Stimulated activated naive CD8-positive, alpha-beta T cell treated with anti-CD3 and anti-CD28 coated beads, Interleukin-15, amount 100 ng/mL, for 72 hours (primary cell): ENCODE data around the gene TCHP.

Experiments
- ATAC-seq: fragments of 150-1000 bp; cut with Tn5 transposase; 2 replicates; pipeline ENCODE4 v1.10.0; 2021; ENCODE audit warnings: mild to moderate bottlenecking, moderate library complexity
- DNase-seq, 2 donors: peaks; one replicate each; pipeline ENCODE4 v3.0.0; 2021 to 2022
- H3K27ac Mint-ChIP-seq, 2 donors: one replicate each; pipeline ENCODE4 v1.8.0; 2022; ENCODE audit warnings: mild to moderate bottlenecking in 2 of 2, mixed read lengths in 2 of 2, moderate library complexity in 2 of 2
- H3K27me3 Mint-ChIP-seq: one replicate; pipeline ENCODE4 v1.8.0; 2022; ENCODE audit warnings: mixed read lengths
- H3K4me1 Mint-ChIP-seq: one replicate; pipeline ENCODE4 v1.8.0; 2022; ENCODE audit warnings: mild to moderate bottlenecking, mixed read lengths
- H3K4me3 Mint-ChIP-seq, 2 donors: one replicate each; pipeline ENCODE4 v1.8.0; 2022; ENCODE audit warnings: mild to moderate bottlenecking in 2 of 2, mixed read lengths in 2 of 2, moderate library complexity in 1 of 2
- H3K9me3 Mint-ChIP-seq, 2 donors: one replicate each; pipeline ENCODE4 v1.8.0; 2022; ENCODE audit warnings: mixed read lengths in 2 of 2

The TCHP gene

DNA sequence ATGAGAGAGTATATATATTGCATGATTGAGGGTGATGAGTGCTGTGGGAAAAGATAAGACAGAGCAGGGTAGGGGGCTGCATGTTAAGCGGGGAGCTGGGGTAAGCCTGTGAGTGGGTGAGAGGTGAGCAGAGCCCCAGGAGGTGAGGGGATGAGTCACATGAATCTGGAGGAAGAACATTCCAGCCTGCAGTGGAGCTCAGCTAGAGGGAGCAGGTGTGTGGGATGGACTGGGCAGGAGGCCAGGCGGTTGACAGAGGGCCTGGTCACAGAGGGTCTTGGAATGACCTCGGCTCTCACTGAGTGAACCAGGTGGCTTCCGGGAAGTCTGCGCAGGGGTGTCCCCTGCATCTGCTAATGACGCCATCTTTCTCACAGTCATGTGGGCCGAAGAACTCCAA lies 51.7 kb downstream of the TCHP start:
- Mint-ChIP-seq H3K27me3 (no peaks in the 10 kb centered on the region), H3K9me3 (no peaks in the 10 kb centered on the region), H3K4me1 (peaks cover 41% of the 10 kb centered on the region), H3K27ac (peak overlapping the region; percentile 23 to 31), H3K4me3 (no peak overlapping the region)
- ATAC-seq (no peak), DNase-seq (no peak)

DNA sequence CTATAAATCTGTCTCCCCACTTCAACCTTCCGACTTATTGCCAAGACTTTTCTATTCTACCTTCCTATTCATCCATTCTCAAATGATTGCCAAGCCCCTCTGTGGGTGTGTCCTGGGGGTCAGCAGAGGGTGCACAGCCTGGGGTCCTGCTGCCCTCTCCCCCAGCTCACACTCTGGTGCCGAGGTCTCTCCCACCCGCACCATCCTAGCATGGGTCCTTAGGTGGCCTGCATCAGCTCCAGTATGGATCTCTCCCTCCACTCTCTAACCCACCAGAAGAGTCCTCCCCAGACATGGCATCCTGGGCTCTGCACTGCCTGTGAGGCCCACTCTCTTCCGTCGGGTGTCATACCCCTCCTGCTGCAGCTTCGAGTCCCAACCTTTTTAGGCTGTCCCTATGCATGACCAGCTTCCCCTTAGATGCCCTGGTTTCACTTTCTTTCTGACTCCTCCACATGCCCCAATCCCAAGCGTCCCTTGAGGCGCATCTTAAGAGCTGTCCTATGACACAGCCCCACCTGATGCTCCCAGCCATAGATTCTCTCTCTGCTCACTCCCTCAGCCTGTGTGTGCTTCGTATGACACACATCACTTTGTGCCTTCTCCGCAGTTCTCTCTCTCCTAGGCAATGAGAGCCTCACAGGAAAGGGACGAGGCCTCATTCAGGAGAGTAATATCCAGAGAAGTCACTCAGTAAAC lies 52.2 kb downstream of the TCHP start:
- Mint-ChIP-seq H3K4me1 (peaks cover 36% of the 10 kb centered on the region), H3K9me3 (no peaks in the 10 kb centered on the region), H3K4me3 (no peak overlapping the region), H3K27me3 (no peaks in the 10 kb centered on the region), H3K27ac (peak overlapping the region; percentile 2 to 31)
- DNase-seq (peak in 1 of 2 donors; percentile 3), ATAC-seq (peak; percentile 23)

DNA sequence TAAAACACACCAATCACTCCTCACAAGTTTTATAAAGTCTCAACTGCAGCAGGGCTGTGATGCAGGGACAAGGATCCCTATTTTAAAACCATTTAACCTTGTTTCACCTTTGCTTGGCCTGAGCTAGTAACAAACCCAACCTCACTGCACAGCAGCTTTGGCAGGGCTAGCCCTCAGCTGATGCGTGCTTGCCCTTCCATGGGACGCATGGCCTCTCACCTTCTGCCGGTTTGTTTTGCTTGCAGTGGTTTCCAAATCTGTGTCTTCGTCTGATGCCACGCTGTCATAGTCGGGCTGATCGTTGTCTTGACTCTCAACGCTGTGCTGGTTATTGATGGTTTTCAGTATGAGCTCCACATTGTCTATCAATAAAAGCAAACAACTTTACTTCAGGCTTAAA lies 52.8 kb downstream of the TCHP start:
- ATAC-seq (no peak), DNase-seq (no peak)
- Mint-ChIP-seq H3K27me3 (no peaks in the 10 kb centered on the region), H3K4me3 (no peak overlapping the region), H3K9me3 (no peaks in the 10 kb centered on the region), H3K27ac (peak overlapping the region in 1 of 2 donors; percentile 36), H3K4me1 (peaks cover 30% of the 10 kb centered on the region)

DNA sequence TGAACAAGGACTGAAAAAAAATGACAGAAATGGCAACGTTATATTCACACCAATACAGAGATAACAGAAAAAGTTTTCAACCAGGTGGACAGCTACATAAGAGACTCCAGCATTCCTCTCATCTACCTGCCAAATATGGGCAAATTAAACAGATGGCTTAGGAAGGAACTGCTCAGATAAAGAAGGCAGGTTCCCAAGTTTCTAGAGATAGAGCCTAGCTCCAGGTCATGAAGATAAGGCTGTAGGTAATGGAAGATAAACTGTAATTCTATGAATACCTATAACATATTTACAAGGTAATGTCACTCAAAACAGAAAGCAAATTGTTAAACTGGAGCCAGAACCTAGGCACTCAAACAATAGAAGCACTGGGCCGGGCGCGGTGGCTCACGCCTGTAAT lies 53.6 kb downstream of the TCHP start:
- H3K9me3 Mint-ChIP-seq: no peaks in the 10 kb centered on the region
- no peak overlapping the region for H3K4me3 Mint-ChIP-seq
- peak overlapping the region; percentile 11 to 71 for H3K27ac Mint-ChIP-seq

DNA sequence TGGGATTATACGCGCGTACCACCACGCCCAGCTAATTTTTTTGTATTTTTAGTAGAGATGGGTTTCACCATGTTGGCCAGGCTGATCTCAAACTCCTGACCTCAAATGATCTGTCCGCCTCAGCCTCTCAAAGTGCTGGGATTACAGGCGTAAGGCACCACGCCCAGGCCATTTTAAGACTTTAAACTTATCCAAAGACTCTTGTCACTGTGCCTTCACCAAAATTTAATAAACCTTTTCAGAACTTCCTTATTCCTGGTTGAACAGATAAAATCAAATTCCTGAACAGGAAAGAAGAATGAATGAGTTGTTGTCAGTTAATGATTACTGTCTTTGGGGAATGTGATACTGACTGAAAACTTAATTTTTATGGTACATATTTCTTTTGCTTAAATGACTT lies 58.3 kb downstream of the TCHP start:
- DNase-seq (no peak), ATAC-seq (no peak)
- Mint-ChIP-seq H3K27me3 (no peaks in the 10 kb centered on the region), H3K9me3 (no peaks in the 10 kb centered on the region), H3K4me1 (peaks cover 11% of the 10 kb centered on the region), H3K4me3 (no peak overlapping the region), H3K27ac (no peak overlapping the region)

More for the DNA sequence above, 53.6 kb downstream of the TCHP start:
- H3K27me3 Mint-ChIP-seq: no peaks in the 10 kb centered on the region
- H3K4me1 Mint-ChIP-seq: peaks cover 22% of the 10 kb centered on the region
- DNase-seq (no peak), ATAC-seq (no peak)

DNA sequence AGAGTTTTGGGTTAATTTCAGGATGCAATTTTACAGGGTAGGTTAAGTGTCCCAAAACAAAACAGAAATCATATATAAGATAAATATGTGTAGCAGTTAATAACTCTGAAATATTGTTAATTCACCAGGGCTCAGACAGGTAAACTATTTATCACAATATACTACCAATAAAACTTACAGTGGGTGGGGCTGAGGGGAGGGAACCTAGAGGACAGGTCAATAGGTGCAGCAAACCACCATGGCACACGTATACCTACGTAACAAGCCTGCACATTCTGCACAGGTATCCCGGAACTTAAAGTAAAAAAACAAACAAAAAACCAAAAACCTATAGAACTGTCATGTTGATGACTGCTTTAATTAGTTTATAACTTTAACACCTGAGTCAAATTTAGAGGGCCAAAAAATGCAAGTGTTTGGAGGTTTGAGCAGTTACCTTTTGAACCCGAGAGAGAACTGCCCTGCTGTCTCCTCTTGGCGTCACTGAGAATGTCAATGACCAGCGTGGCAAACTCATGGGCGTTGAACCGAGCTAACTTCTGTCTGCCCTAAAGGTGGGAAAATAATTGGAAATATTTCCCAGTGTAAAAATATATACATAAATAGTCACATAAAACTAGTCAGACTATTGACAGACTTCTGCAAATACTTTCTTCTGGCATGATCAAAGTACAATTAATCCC lies 59.5 kb downstream of the TCHP start:
- Mint-ChIP-seq H3K27me3 (no peaks in the 10 kb centered on the region), H3K4me1 (peaks cover 8% of the 10 kb centered on the region), H3K4me3 (no peak overlapping the region), H3K27ac (peak overlapping the region in 1 of 2 donors; percentile 25), H3K9me3 (no peaks in the 10 kb centered on the region)
- ATAC-seq (no peak), DNase-seq (no peak)

DNA sequence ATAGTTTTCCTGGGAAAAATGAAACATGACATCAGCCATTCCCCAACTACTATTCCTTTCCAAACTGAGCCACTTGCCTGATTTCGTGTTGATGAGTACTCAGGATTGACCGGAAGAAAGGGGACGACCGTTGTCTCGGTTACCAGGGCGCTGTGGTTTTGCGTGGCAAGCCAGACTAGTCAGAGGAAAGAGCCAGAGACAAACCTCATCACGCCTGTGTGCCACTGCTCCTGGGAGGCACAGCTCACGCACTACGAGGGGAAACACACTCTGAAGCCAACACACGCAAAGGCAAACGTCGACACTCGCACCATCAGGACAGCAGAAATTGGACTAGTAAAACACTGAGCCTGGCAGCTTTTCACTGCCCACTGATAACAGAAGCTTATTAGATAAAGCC lies 61.1 kb downstream of the TCHP start:
- DNase-seq: no peak
- peaks cover 8% of the 10 kb centered on the region for H3K4me1 Mint-ChIP-seq
- ATAC-seq: no peak
- H3K27ac Mint-ChIP-seq: no peak overlapping the region
- H3K4me3 Mint-ChIP-seq: no peak overlapping the region
- H3K27me3 Mint-ChIP-seq: no peaks in the 10 kb centered on the region
- no peaks in the 10 kb centered on the region for H3K9me3 Mint-ChIP-seq

DNA sequence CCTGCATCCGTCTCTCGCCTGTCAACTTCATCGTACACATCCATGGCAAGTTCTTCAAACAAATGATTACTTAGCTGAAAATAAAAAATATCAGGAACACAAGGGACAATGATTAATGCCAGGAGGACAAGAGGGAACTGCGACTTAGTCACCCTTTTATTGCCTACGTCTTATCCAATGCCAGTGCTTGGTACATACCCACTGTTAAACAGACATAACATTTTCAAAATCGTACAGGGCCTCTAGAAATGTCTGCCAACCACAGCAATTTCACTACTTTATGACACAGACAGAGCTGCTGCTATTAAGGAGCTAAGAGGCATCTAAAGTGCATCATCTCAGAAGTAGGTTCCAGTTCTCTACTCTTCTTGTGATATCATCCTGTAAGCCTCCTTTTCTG lies 61.5 kb downstream of the TCHP start:
- no peaks in the 10 kb centered on the region for H3K27me3 Mint-ChIP-seq
- DNase-seq (no peak), ATAC-seq (no peak)
- H3K4me3 Mint-ChIP-seq: no peak overlapping the region
- H3K27ac Mint-ChIP-seq: no peak overlapping the region
- no peaks in the 10 kb centered on the region for H3K9me3 Mint-ChIP-seq
- H3K4me1 Mint-ChIP-seq: peaks cover 8% of the 10 kb centered on the region

DNA sequence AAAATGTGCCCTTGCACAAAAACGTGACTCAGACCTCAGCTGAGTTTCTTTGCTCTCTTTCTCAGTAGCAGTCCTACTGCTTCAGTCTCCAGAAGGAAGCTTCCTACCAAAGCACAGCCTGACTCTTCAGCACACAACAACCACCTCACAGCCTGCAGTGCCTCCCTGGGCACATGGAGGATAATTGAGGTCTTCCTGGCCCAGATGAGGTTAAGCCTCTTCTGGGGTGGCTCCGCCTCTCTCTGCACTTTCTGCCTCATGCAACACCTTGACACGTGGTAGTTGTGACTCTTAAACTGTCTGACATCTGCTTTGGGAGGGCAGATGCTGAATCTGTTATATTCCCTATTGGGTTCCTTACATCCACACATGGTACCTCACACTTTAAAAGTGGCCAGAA lies 62.3 kb downstream of the TCHP start:
- Mint-ChIP-seq H3K4me3 (no peak overlapping the region), H3K27me3 (no peaks in the 10 kb centered on the region), H3K9me3 (no peaks in the 10 kb centered on the region), H3K4me1 (peaks cover 8% of the 10 kb centered on the region), H3K27ac (no peak overlapping the region)
- DNase-seq: no peak
- no peak for ATAC-seq

DNA sequence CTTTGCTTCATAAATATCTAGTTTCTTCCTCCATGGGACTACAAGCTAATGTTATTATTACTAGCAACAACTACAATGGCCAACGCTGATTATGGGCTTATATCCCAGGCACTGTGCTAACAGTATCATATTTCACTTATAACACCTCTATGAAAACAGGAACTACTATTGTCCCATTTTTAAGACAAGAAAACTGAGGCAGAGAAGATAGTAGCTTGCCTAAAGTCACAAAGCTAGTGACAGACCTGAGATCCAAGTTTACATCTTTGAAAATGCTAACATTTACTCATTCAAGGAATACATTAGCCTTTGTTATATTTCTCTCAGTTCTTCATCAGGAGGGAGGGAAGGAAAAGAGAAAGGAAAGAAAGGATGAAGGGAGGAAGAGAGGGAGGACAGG lies 63.3 kb downstream of the TCHP start:
- ATAC-seq (no peak), DNase-seq (no peak)
- H3K9me3 Mint-ChIP-seq: no peaks in the 10 kb centered on the region
- H3K27me3 Mint-ChIP-seq: no peaks in the 10 kb centered on the region
- peaks cover 18% of the 10 kb centered on the region for H3K4me1 Mint-ChIP-seq
- no peak overlapping the region for H3K4me3 Mint-ChIP-seq
- peak overlapping the region in 1 of 2 donors; percentile 89 for H3K27ac Mint-ChIP-seq

DNA sequence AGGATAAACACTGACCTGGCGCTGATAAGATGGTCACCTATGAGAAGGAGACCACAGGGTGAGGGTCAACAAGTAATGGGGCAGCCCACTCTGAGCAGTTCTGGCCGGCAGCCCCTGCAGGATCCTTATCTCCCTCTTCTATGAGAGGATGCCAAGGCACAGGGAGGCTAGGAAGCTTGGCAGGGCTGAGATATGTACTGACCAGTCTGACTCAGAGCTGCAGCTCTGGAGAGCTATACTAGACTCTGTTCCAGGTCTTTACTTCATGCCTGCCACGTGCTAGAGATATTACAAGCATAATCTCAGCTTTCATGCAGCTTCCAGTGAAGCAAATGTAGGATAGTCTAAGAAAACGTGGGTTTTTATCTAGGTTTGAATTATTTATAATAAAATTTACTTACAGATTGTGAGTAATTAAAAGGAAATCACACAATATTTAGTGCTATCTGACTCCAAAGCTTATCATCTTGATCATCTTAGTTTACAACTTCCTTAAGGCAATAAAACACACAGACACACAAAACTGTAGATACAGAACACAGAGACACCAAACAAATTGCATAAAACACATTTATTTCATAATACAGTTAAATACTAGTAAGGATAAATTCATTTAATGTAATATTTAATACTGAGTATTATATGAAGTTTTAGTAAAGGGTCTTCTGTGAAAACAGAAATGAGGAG lies 63.8 kb downstream of the TCHP start:
- ATAC-seq (no peak), DNase-seq (no peak)
- Mint-ChIP-seq H3K9me3 (no peaks in the 10 kb centered on the region), H3K4me1 (peaks cover 23% of the 10 kb centered on the region), H3K4me3 (no peak overlapping the region), H3K27ac (no peak overlapping the region), H3K27me3 (no peaks in the 10 kb centered on the region)

DNA sequence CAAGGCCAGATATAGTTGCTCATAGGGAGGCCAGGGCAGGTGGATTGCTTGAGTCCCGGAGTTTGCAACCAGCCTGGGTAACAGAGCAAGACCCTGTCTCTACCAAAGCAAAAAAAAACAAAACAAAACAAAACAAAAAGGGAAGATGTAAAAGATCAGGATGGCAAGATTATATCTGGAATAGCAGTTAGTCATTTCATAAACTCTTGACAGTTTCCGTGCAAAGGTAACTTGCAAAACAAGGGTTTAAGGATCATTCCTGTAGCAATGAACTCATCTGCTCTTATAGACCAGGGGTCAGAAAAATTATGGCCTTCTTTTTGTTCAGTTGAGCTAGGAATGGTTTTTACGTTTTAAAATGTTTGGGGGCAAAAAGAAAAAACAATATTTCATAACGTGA lies 66.5 kb downstream of the TCHP start:
- H3K27me3 Mint-ChIP-seq: no peaks in the 10 kb centered on the region

DNA sequence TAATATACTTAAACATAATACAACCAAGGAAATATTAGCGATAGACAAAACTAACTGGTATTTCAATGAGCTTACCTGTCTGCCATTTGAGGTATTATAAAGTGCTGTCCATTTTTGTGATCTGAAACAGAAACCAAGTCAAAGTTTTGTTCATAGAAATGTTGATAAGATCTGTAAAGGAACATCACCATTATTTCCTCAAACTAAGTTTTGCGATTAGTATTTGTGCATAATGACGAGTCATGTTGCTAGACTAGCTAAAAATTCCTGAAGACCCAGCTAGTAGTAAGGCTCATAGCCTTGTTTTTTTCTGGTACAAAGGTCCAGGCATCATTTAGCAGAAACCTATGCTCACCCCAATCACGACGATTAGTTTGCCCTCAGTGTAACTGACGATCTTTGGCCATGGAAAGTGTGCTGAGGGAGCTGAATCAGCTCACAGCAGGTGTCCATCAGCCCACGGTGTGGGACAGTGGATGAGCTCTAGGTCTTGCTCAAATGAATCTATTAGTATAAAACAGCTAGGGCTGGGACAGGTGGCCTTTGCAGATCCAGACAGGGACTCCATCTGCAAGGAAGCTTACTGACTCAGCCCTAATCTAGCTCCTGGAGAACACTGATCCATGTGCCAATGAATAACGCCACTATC lies 67.4 kb downstream of the TCHP start:
- H3K4me1 Mint-ChIP-seq: peaks cover 23% of the 10 kb centered on the region
- H3K27ac Mint-ChIP-seq: peak overlapping the region; percentile 52 to 77
- DNase-seq (no peak), ATAC-seq (peak; percentile 42)
- H3K4me3 Mint-ChIP-seq: no peak overlapping the region
- H3K27me3 Mint-ChIP-seq: no peaks in the 10 kb centered on the region
- no peaks in the 10 kb centered on the region for H3K9me3 Mint-ChIP-seq

More for the DNA sequence above, 66.5 kb downstream of the TCHP start:
- ATAC-seq (no peak), DNase-seq (no peak)
- H3K4me3 Mint-ChIP-seq: no peak overlapping the region
- peaks cover 27% of the 10 kb centered on the region for H3K4me1 Mint-ChIP-seq
- H3K27ac Mint-ChIP-seq: no peak overlapping the region
- no peaks in the 10 kb centered on the region for H3K9me3 Mint-ChIP-seq
